DMS79 (cell line): Measurements from ENCODE around the gene DENND4C.
"Not testable (repeated sequence)": the region's sequence is repeated elsewhere in the genome, so short reads cannot be mapped to it uniquely, and the experiment has no call there.

ENCODE experiments used
- DNase-seq: peaks from one replicate; lab custom pipeline; 2025; lab: John Stamatoyannopoulos, UW

Gene DENND4C

DNA sequence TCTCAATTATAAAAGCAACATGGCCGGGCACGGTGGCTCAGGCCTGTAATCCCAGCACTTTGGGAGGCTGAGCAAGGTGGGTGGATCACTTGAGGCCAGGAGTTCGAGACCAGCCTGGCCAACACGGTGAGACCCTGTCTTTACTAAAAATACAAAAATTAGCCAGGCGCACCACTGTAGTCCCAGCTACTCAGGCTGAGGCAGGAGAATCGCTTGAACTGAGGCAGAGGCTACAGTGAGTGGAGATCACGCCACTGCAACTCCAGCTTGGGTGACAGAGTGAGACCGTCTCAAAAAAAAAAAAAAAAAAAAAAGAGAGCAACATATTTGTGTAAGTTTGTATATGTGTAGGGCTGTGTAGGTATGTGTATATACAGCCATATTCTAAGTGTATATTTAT is 142.1 kb downstream of the DENND4C start:
- no peak for DNase-seq

DNA sequence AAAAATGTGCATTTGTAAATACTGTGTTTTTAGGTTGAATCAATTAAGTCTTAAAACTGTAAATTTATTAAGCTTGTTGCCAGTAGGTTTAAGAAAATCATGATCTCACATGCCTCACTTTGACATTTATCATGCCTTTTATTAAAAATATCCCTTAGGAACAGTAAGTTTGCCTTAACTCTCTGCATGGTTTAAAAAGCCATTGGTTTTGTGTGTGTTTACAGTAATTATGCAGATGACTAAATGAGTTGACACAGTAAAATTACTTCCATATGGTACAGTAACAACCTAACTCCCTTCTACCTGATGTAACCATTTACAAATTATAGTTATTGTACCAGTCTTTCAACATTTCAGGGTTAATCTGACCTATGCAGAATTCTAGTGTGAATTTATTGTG is 143.0 kb downstream of the DENND4C start:
- no peak for DNase-seq

DNA sequence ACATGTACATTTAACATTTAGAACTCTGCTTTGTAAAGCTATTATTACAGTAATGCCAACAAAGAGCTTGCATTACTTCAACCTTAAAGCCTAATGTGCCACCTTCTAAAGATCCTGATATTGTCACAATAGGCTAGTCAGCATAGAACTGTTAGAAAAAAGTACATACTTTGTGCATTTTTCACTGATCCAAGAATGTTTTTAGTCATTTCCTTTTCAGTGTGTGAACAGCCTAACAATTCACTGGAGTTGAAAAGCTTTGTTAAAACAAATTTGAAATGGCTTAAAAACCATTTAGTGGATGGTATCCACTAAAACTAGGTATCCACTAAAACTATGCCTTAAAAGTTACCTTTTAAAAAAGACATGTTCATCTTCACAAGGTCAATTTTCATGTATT is 145.0 kb downstream of the DENND4C start:
- DNase-seq: no peak

- DNase-seq: no peak
These were observed 146.4 kb downstream of the DENND4C start for GRCh38 chr9:19376931-19377330.

GRCh38 chr9:19378164-19378563 is 147.7 kb downstream of the DENND4C start:
- no peak for DNase-seq

GRCh38 chr9:19378647-19379046 is 148.2 kb downstream of the DENND4C start:
- DNase-seq: no peak

- no peak for DNase-seq
These were observed 148.8 kb downstream of the DENND4C start for GRCh38 chr9:19379283-19379682.

DNA sequence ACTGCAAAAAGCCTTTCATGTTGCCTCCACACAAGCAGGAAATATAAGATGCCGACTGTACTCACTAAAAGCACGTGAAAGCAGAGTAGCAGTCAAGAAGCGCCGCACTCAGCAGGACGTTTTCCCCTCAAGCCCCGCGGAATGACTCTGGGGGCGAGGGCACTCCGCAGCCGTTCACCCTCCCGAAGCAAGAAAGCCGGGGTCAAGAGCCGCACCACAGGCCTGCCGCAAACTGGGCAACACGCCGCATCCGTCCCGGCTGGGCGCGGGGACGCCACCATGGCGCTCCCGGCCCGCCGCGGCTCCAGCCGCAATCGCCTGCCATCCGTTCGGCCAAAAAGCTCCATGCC is 149.2 kb downstream of the DENND4C start:
- DNase-seq: no peak

DNA sequence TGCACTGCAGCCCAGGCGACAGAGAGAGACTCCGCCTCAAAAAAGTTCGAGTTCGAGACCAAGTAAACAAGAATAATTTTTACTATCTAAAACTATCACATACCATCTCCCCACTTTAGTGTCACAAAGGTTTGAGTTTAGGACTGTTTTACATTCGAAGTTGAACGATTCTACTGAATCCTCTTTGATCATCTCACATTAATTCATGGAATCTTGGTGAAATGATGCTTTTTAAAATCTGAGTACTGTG is 150.3 kb downstream of the DENND4C start:
- DNase-seq: no peak

DNA sequence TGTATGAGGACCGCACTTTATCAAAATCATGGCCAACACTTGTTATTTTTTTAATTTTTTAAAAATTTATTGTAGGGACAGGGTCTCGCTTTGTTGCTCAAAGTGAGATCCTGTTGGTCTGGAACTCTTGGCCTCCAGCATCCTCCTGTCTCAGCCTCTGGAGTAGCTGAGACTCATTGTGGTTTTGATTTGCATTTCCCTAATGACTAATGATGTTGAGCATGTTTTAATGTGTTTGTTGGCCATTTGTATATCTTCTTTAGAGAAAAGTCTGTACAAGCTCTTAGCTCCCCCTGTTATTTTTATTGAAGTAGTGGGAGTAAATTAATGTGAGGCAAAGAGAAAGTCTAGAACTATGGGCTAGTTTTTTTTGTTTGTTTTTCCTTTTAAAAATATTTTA is 151.2 kb downstream of the DENND4C start:
- no peak for DNase-seq

- DNase-seq: not testable (repeated sequence)
These were observed 154.7 kb downstream of the DENND4C start for GRCh38 chr9:19385212-19385611.

- no peak for DNase-seq
These were observed 155.5 kb downstream of the DENND4C start for GRCh38 chr9:19385786-19386501.

DNA sequence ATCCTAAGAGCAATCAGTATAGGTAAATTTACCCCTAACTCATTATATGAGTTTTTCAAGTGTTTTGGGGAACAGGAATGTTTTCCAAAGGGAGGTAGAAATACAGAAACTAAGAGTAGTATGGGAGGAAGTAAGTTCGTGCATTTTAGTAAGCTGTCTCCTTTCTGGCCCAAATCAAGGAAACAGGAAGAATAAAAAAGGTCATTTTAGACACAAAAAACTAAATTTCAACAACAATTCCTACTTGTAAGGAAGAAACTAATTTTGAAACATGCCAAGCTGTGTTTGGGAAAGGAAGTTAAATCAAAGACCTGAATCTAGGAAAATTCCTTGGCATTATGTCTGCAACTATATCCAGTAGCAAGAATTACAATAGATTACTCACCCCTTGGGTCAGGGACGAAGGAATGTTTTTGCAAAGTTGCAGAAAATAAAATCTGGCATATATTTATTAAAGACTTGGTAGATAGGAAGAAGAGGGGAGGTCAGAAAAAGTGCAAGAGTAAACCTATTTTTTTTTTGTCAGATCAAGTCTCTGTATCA is 156.1 kb downstream of the DENND4C start:
- DNase-seq: no peak

DNA sequence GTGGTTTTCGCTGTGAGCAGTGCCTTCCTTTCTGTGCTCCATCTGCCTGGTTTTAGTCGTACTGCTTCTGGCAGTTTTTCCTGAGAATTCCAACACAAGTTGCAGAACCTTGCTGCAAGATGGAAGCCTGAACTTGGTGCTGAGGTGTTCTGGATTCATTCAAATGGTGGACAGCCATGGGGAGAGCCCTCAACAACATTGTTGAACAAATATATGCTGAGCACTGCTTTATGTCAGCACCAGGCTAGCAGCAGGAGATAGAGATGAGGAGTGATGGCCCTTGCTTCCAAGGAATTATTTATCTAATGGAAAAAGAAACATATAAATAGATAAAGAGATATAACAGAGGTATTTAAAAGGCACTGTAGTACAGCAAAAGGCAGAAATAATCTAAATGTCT is 156.8 kb downstream of the DENND4C start:
- no peak for DNase-seq

DNA sequence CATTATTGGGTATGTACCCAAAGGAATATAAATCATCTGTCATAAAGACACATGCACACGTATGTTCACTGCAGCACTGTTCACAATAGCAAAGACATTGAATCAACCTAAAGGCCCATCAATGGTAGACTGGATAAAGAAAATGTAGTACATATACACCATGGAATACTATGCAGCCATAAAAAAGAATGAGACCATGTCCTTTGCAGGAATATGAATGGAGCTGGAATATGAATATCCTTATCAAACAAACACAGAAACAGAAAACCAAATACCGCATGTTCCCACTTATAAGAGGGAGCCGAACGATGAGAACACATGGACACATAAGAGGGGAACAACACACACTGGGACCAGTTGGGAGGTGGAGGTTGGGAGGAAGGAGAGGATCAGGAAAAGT is 159.0 kb downstream of the DENND4C start:
- not testable (repeated sequence) for DNase-seq

DNA sequence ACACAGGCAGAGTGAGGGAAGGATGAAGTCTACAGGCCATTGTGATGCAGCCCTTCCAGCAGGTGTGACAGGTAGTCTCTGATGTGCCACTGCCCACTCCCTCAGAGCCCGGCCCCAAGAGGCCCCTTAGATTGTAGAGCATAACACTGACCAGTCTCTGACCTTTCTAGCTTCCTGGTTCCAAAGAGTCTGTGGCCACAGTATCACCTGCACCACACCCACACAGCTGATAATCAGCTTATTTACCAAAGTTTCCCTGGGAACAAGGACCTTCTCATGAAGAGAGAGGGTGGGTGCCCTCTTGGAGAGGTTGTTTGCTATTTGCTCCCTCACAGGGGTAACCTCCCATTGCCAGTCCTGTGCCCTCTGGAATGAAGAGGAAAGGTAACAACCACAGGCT is 167.4 kb downstream of the DENND4C start:
- DNase-seq: no peak

DNA sequence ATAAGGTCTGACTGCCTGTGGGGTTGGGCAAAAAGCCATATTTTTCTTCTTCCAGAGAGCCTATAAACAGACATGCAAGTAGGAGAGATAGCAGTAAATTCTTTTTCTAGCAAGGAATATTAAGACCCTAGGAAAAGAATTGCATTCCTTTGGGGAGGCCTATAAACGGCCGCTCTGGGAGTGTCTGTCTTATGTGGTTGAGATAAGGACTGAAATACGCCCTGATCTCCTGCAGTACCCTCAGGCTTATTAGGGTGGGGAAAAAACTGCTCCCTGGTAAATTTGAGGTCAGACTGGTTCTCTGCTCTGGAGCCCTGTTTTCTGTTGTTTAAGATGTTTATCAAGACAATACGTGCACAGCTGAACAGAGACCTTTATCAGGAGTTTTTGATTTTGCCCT is 172.7 kb downstream of the DENND4C start:
- not testable (repeated sequence) for DNase-seq

GRCh38 chr9:19404283-19405075 is 174.0 kb downstream of the DENND4C start:
- DNase-seq: no peak

GRCh38 chr9:19405771-19406170 is 175.3 kb downstream of the DENND4C start:
- DNase-seq: no peak

DNA sequence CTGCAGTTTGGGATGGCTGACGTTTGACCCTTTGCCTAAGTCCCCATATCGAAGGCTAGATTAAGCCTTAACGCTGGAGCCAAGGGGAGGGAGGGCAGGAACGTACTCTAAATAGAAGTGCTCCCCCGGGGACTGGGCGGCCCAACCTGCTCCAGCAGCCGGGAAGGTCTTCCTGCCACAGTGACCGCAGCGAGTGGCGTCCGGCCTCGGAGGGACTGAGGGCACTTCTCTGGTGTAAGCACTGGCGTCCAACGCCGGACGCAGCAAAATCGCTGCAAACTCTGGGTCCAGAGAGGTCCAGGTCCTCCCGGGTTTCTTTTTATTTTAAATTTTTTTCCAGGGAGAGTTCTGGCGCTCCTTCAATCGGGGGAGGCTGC is 177.8 kb downstream of the DENND4C start:
- DNase-seq: peak; percentile 23

DNA sequence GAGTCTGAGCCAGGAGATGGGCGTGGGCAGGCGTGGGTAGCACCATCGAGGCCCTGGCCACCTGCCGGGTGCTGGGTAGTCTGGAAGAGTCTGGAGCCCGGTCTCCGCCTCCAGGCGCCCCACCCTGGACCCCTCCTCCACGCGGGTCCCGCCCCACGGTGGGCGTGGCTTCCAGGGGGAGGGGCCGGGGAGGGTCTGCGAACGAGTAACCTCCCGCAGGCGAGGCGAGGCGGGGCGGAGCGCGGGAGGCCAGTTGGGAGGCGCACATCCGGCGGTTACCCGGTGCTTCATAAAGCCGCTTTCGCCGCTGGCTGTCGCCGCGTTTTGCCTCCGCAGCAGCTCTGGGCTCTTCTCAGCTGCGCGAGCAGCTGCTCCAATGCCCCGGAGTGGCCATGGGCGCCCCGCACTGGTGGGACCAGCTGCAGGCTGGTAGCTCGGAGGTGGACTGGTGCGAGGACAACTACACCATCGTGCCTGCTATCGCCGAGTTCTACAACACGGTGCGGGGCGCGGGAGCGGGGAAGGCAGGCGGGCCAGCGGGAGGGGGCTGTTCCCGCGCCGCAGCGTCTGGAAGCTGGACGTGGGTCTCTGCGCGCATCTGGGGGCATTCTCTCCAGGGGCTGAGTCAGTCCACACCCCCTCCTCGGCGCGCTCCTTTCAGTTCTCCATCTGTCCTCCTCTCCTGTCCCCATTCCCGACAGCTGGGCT is 178.4 kb downstream of the DENND4C start, which contains the start of gene ACER2:
TSS of gene ACER2 (plus strand) at position 317 of the 708 bp plus-strand sequence. CDS start at position 393, 76 bp downstream.
- DNase-seq: peak; percentile 89

DNA sequence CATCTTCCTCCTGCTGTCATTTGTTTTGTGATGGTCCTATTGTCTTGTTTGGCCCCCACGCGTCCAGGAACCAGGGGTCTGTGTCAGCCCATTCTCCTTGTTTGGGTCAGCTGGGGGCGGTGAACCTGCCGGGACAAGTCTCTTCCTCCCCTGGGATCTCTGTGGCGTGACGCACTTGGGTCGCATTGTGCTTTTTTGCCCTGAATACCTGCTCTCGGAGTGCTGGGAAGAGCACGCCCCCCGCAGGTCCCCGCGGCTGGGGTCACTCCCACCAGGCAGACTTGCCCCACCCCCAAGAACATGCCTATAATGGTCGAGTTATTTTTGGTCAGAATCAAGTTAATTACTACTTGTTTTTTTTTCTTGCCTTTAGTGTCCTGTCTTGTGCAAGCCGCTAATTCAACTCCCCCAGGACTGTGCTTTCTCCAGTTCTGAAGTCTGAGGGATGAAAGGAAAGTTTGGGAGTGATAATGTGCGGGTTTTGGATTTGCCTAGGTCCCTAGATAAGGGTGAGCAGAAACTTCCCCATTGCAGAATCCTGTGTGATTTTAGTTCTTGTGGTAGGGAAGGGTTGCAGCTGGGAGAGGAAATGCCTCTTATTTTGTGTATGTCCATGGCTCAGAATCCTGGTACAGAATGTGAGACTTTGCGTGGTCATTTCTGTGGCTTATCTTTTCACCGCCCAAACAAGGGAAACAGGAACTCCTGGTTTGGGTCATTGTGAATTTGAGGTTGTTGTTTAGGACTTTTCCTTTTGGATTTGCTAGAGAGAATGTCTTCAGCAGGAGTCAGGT is 179.1 kb downstream of the DENND4C start:
- DNase-seq: peak; percentile 2
